HG02870 (cell line): Measurements from ENCODE around the gene ACTN1.

ENCODE experiments used
- ATAC-seq: cut with Tn5 transposase; IDR thresholded peaks from one replicate; pipeline ENCODE4 v1.9.1; 2021; ENCODE audit warnings: mild to moderate bottlenecking, moderate library complexity; ENCODE audit not compliant: unreplicated experiment

The ACTN1 gene

GRCh38 chr14:68951800-68952530, 27.1 kb downstream of the ACTN1 start:
- no peak for ATAC-seq

- no peak for ATAC-seq
Measured at GRCh38 chr14:68951035-68951797, 27.9 kb downstream of the ACTN1 start.

GRCh38 chr14:68950111-68950510, 29.0 kb downstream of the ACTN1 start:
- ATAC-seq = no peak

GRCh38 chr14:68949601-68949965, 29.5 kb downstream of the ACTN1 start:
- no peak for ATAC-seq

- ATAC-seq = no peak
Measured at GRCh38 chr14:68948686-68949600, 30.2 kb downstream of the ACTN1 start.

GRCh38 chr14:68947802-68948201, 31.3 kb downstream of the ACTN1 start:
- no peak for ATAC-seq

DNA sequence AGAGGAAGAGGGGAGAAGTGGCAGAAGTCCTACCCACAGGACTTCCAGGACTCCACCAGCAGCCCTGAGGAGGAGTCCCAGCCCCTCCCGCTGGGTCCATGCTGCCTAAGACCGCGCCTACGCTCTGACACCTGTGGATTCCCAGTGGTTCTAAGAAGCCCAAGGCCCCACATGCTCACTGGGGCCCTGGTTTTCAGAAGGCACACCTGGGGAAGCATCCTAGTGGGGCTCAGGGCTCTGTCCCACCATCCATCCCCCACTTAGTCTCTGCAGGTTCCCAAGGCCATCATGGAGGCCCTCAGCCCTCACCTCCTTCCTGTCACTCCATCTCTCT, 32.6 kb downstream of the ACTN1 start:
- no peak for ATAC-seq

GRCh38 chr14:68945585-68946488, 33.3 kb downstream of the ACTN1 start:
- ATAC-seq = no peak

- no peak for ATAC-seq
Measured at GRCh38 chr14:68945190-68945584, 33.9 kb downstream of the ACTN1 start.

DNA sequence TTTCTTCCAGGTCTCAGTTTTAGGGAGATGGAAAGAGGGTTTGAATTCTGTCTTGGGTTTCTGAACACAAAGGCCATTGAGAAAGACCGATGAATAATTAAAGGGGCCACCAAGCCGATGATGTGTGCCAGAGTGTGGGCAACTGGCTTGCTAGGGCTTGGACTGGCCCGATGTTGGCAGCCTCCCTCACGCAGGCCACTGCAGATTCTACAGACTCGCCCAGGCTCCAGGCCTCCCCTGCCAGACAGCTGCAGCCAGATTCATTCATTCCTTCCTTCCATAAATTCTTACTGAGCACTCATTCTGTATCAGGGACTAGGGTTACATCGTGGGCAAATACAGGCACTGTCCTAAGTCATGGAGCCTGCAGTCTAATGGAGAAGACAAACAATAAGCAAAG, 34.9 kb downstream of the ACTN1 start:
- ATAC-seq = no peak

DNA sequence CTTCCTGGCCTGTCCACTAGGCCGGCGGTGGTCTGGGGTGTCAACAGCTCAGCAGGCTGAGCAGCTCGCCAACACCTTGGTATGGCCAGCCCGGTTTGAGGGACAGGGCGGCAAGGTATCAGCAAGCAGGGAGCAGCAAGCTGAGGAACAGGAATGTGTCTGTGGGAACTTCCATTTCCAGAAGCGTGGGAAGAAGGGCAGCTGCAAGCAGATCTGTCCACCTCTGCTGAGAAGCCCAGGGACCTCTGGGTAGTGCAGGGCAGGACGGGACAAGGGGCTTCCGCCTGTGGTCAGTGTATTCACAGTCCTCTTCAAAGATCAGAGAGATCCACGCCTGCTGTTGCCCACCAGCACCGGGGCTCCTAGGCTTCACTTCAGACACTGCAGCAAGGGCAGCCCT, 36.0 kb downstream of the ACTN1 start:
- ATAC-seq = no peak

- no peak for ATAC-seq
Measured at GRCh38 chr14:68942296-68943035, 36.6 kb downstream of the ACTN1 start.

DNA sequence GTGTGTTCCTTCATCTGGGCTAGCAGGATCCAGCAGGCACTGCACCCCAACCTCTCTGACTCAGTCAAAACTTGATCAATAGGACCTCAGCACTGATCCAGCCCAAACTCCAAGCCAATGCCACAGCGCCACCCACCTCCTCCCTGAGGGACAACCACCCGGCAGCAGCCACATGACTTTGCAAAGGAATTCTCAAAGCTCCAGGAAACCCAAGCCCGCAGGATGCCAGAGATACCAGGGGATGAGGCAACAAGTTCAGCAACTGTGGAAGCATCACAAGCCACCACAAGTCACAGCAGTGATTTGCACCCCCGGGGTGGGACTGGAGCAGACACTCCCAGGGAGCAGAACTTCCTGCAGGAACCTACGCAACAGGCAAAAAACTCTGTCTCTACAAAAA, 37.3 kb downstream of the ACTN1 start:
- ATAC-seq = no peak

DNA sequence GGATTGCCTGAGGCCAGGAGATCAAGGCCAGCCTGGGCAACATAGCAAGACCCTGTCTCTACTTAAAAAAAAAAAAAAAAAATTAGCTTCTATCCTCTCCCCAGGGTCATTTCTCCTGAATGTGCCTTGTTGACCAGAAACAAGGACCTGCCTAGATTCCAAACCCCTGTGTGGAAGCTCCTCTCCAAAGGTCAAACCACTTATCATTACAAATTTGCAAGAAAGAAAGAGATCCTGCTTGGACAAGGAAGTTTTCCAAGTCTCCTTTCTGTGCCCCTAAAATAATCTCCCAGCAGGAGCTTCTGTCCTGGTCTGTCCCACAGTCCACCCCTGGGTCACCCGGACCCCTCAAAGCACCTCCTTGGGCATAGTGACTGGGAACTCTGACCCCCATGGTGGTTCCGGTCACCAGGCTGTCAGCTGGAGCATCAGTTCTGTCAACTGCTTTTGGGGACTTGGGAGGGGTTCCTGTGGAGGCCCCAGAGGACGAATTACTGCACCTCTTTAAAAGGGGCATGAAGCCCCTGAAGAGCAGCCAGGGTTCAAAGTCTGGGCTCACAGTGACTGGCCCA, 38.4 kb downstream of the ACTN1 start:
- ATAC-seq = no peak

- ATAC-seq = no peak
Measured at GRCh38 chr14:68939893-68940613, 39.0 kb downstream of the ACTN1 start.

DNA sequence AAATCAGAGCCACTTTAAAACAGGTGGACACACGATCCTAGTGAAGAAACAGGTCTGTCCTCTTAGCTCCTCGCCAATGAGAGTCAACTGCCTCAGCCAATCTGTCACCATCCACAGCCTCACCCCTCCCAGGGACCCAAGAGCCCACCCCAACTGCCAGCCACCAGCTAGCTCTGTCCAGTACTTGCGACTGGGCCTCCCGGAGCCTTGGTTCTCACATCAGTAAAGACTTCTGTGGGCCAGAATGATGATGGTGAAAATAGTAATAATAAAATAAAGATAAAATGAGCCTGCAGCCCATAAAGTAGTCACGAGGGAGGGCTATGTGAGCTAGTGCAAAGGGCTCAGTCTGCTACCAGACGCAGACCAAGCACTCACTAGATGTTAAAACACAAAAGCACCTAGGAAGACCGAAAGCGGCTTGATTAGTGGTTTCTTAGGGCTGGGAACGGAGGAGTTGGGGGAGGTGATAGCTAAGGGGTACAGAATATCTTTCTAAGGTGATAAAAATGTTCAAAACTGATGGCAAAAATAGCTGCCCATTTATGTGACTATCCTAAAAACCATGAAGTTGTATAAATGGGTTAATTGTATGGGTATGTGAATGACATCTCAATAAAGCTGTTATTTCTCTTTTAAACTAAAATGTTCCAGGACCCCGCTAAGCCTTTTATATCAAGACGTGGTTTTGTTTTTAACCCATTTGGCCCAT, 39.8 kb downstream of the ACTN1 start:
- no peak for ATAC-seq

DNA sequence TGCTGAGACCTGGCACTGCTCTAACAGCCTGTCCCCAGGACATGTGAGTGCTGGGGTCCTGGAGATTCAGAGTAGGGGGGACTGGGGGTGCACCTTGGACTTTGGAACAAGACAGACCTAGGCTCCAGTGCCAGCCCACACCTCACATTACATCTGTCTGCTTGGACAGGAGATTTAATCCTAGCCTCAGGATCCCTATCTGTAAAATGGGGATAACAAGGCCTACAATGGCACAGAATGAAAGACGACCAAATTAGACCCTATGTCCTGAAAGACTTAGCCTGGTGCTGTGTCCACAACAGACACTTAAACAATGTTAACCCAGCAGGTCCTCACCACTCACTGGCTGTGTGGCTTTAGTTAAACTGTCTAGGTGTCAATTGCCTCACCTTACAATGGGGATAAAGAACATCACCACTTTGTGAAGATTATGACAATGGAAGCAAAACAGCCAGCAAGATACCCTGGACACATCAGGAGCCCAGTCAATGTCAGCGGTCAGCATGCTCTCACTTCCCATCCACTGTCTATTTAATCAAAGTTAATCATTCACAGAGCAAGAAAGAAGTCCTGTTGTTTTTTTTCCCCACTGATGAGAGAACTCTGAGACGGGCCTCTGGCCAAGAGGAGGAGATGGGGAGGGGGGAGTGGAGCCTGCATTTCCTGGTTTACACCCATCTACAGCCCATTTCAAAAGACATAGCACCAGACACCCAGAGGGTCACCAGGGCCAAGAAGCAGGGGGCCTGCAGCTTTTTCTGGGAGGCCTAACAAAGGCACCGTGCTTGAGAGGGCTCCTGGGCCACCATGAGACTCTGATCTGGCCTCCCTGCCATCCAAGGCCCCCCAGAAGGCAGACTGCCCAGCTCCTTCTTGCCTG, 40.6 kb downstream of the ACTN1 start:
- ATAC-seq = no peak
